ENCODE measurements around the gene CD2.
A peak's percentile ranks its signal among the peaks of the same experiment; 100 is the strongest.

The CD2 gene

DNA sequence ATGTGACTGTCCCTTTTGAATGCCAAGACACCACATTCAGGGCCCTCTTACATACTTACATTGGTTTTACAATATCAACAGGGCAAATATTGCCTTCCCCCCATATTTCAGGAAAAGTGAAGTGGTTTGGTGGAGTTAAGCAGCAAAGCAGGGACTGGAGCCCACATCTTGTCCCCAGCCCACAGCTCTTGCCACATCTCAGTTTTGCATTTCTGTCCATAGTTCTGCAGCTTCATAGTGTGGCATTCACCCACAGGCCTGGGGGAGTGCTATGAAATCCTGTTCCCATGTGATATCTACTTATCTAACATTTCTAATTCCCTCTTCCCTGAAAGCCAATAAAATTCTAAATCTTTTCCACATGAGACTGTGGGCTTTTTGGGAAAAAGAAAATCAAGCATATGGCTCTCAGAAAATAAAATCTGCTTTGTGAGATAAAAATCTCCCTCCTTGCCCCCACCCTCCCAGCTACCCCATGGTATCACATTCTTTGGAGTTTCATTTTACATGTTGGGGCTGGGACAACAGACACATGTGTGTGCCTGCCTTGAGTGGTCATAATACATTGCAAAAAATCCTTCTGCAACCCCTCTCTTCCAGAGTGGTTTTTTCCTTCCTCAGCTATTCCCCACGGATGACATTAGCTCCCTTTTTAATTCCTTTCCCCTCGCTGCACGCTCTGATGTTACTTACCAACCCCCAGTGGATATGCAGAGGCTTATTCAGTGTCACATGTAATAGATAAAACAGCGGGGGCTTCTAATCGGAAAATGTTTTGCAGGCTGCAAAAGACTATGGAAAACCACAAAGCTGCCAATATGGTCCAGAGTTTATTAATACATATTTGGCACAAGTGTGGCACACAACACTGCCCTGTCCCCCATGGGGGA, 20.5 kb upstream of the CD2 start:
- DNase-seq = peak; percentile 22

DNA sequence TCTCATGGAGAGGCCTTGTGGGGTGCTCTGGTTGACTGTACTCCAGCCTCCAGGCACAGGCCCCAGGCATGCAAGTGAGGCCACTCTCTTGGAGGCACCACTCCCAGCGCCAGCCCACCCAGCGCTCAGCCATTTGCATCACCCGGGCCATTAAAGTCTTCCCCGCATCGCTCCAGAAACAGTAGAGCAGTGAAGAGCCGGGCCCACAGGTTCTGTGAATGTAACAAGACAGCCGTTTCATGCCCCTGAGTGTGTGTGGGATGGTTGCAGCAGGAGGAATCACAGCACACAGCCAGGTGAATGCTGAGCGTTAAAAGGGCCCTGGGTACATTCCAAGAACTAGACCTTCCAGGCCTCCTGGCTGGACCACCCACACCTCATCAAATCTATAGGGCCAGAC, 19.0 kb upstream of the CD2 start:
- DNase-seq = peak; percentile 51

DNA sequence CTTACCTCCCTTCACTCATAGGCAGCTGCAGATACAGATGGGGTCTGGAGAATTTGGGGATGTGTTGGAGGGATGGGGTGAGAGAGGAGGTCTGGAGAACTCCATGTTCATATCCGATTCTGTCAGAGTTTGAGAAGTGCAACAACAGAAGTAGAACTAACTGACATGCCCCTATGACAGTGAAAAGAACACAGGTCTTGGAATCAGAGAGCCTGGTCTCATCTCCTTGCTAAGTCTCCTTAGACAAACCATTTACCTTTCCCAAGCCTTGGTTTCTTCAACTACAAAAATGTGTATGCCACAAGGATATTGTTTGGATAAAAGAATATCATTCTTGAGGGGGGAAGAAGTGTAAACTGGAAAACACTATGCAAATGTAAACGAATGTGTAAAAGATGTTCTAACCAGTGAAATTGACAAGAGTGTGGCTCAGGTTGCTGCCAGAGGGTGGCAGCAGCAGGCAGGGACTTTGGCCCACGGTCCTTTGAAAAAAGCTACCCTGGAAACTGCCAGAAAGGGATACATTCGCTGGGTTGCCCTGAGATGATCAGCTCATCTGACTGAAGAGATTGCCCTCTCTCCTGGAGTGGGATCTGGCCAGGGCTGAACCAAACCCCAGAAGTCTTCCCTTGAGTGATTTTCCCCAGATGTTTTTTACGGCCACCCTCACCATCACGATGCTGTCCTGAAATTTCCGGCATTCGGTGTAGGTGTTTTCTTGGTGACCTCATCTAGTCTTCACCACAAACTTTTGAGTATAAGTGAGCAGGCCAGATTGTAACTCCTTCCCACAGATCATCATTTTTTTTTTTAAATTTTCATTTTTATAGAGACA, 17.0 kb upstream of the CD2 start:
- DNase-seq = peak; percentile 82

DNA sequence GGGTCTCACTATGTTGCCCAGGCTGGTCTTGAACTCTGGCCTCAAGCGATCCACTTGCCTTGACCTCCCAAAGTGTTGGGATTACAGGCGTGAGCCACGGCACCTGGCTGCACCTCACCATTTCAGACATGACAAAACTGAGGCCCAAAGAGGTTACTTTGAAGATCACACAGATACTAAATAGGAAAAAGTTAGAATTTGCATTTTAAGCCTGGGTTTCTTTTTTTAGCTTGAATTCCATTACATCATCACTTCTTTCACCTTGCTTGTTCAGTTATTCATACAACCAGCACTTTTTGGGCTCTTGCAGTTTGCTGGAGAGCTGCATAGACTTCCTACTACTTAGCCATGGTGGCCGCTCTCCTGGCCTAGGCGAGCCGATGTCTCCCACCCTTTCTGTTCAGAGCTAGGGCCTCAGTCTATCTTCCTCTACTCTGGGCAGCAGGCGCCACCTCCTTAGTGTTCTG, 16.3 kb upstream of the CD2 start:
- peak; percentile 79 for DNase-seq

DNA sequence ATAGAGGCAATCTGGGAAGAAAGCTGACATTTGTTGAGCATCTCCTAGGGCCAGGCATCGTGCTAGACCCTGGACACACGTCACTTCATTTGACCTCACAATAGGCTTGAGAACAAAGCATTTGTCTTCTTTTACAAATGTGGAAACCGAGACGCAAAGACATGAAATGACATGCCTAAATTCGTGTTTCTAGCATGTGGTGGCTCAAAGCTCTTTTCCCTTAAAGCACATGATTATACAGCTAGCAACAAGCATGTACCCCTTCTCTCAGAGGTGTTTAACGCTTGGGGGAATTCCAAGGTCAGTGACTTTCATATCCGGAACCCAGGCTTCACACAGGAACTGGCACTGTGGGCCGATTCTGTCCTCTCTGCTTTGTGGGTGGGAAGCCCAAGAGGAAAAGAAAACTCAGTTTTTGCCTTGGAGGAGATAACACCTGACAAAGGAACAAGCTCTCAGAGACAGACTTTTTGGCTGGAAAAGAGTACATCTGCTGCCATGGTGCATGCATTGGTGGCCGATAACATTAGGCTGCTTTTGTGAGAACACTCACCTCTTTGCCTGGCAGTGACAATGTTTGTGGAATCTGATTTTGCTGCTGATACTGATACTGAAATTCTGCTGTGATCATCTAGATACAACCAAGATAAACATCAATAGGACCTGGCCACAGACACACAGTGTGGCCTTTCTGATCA, 15.4 kb upstream of the CD2 start:
- peak; percentile 79 for DNase-seq

DNA sequence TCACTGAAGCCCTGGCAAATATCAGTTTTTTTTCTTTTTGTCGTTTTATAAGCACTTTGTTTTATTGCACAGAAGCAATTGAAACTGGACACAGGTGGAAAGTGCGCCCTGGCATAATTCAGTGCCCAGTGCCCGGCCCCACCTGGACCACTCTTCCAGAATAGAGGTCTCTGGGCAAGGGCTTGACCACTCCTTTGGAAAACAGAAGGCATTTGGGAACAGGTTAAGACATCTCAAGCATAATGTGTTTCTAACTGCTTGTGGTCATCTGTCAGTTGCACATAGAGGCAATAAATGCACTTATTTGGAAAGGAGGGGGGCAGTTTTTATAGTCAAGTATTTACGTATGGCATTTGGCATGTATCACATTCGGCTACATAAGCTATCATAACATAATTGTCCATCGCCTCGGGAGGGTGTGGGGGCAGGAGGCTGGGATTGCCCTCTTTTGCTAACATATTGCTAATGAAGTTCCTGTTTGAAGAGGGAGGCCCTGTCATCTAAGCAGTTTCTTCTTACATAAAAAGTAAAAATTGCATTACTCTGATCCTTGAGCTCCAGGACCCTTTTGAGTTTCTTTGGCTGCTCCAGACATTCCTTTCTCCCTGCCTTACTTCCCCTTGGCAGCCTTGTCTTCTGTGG, 14.7 kb upstream of the CD2 start:
- DNase-seq = peak; percentile 56

DNA sequence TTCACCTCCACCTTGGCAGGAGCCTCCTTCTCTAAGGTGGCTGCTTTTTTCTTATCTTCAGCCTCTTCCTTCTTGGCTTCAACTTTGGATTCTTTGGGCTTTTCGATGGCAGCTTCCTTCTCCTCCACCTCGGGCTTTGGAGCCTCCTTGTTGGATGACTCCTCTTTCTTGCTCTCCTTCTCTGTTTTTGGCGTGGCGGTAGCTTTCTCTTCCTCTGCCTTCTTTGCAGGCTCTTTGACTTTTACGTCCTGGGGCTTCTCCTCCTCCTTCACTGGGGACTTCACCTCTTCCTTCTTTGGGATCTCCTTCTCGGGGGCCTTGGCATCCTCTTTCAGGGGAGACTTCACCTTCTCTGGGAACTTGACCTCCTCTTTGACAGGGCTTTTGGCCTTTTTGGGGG, 13.9 kb upstream of the CD2 start:
- peak; percentile 51 for DNase-seq

DNA sequence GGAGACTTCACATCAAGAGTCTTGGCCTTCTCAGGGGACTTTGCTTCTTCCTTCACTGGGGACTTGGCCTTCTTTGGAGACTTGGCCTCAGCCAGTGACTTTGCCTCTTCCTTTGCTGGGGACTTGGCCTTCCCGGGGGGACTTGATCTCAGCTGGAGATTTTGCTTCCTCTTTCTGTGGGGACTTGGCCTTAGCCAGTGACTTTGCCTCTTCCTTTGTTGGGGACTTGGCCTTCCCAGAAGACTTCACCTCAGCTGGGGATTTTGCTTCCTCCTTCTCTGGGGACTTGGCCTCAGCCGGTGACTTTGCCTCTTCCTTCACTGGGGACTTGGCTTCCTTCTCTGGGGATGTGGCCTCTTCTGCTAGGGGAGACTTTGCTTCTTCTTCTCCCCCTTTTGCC, 13.5 kb upstream of the CD2 start:
- no peak for DNase-seq

DNA sequence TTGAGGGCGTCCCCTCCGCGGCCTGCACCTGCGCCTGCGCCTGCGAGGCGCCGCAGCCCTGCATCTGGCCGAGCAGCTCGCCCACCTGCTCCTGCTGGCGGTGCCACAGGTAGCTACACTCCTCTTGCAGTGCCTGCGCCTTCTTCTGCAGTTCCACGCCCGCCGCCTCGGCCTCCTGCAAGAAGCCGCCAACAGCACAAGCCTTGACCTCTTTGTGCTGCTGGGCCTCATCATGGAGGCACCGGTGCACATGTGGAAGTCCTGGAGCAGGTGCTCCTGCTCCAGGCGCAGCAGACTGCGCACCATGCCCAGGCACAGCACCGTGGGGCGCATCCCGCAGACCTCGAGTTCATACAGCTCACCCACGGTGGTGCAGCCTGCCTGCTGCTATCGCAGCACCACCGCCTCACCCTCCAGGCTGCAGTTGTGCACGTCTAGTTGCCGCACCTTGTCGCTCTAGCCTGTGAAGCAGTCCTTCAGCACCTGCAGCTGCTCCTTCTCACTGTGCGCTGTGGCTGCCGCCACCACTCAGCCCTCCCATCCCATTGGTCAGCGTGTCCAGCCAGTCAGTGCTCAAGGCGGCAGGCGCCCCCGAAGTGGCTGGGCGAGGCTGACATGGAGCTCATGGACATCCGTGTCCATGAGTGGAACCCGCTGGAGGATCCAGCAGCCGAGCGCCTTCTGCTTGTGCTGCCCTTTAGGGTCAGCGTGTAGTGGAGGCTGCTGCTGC, 12.2 kb upstream of the CD2 start:
- DNase-seq = peak; percentile 40

DNA sequence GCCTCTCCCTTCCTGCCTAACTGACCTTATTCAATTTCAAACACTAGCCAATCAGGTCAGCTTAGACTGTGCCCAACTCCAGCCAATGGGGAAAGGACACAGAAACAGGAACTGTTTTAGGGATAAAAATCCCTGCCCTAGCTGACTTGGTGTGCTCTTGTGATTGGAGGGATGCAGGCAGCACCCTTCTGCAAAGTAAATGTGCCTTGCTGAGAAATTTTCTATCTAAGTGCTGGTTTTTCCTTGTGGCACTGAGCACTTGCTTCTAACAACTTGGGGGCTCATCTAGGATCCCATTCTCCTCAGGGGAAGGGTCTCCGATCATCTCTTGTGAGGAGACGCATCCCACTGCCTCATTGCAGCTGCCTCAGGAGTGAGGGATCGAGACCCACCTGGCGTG, 10.7 kb upstream of the CD2 start:
- no peak for DNase-seq

DNA sequence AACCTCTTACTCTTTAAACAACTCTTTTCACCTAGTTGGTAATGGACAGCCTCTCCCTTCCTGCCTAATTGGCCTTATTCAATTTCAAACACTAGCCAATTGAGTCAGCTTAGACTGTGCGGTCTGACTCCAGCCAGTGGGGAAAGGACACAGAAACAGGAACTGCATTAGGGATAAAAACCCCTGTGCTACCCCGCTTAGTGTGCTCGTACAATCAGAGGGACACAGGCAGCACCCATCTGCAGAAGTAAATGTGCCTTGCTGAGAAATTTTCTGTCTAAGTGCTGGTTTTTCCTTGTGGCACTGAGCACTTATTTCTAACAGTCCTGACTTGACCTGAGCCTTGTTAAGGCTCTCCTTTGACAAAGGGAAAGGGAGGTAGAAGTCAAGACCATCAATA, 6.0 kb upstream of the CD2 start:
- DNase-seq = peak; percentile 40

DNA sequence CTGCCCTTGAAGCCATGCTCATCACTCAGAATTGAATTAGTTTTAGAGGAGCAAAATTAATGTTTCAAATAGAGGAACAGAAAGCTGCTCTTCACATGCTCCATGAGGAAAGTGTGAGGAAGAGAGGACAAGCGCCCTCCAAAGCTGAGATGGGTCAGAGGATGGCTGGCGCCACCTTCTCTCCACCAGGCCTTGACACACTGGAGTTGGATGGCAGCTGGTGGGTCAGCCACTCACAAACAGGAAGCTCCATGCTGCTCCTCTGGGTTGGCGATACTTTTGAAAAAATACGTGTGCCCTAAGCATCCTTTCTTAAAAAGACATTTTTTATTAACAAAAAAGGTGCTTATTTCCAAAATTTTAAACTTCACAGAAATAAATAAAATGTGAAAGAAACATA, 3.1 kb upstream of the CD2 start:
- DNase-seq = no peak

DNA sequence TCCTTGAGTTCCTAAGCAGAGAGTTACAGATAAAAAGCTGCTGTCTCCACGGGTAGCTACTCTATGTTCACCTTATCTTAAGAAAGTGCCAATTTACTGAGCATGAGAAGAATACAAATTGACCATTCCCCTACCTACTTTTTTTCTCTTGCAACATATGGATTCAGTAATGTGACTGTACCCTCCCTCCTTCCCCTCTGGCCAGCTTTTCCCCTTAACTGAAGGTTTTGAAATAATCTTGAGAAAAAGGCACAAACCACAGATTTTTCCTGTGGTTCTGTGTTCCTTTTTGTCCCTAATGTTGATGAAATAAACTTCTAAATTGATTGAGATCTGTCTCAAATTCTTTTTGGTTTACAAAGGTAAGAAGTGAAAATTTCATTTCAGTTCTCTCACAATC, 2.6 kb upstream of the CD2 start:
- DNase-seq = no peak

DNA sequence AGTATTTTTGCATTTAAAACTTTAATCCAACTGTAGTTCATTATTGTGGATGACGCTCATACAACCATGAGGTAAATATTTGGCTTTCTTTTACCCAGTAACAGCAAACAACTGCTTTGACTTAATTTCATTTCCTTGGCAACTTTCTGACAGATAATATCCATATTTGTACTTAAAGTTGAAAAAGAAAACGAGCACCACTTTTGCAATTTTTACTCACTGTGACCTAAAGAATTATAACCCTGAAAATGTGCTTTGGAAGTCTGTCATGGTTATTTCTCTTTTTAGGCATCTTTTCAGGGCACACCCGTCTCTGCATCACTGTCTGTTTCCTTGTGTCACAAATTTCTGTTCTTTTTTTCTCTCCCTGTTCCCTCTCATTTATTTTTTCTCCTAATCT, 918 bp upstream of the CD2 start:
- no peak for DNase-seq

DNA sequence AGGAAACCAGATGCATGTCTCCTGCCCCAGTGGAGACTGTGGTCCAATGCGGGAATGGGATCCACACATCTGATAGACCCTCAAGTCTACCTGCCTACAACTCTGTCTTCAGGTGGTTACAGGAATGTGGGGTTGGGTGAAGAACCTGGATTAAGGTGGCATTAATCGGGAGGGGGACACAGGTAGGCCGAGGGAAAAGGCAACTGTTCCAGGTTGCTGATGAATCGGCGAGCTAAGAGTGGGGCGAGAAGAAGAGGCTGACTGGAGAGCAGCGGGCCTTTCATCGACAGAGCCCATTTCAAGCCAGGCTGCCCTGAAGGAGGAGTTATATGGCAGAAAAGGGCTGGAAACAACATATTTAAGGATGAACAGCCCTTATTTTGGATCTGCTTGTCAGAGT, 836 bp downstream of the CD2 start:
- DNase-seq = peak; percentile 69

DNA sequence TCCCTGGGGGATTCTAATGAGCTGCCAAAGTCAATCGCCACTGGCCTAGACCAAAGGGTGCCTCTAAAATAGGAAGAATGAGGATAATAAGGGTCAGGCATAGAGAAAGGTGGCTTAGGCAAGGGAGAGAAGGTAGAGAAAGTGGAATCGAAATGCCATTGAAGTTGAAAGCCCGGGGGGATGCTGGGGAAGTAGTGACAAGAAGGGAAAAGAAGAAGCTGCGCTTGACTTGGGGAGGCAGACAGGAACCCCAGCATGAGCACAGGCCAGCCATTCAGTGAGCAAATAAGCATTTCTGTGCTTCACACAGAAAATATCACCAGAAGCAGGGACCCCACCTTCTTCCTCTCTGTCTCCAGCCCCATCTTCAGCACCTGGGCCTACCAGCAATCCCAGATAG, 1.5 kb downstream of the CD2 start:
- DNase-seq = peak; percentile 60

DNA sequence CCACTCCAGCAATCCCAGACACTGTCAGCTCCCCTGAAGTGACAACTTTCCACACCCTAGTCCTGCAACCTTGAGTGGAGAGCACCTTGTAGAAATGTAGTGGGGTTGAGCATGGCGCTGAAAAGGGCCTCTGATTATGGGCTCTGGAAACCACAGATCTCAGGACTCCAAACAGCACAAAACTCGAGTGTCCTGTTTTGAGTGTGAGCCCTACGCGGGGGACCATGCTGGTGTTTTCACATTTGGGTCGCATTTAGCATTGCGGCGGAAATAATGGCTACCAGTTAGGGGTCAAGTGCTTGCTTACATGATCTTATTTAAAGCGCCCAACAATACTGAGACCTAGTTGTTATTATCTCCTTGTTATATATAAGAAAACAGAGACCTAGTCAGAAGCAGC, 1.9 kb downstream of the CD2 start:
- DNase-seq = peak; percentile 68

DNA sequence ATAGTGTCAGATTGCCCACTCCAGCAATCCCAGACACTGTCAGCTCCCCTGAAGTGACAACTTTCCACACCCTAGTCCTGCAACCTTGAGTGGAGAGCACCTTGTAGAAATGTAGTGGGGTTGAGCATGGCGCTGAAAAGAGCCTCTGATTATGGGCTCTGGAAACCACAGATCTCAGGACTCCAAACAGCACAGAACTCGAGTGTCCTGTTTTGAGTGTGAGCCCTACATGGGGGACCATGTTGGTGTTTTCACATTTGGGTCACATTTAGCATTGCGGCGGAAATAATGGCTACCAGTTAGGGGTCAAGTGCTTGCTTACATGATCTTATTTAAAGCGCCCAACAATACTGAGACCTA, 4.2 kb downstream of the CD2 start:
- DNase-seq = peak; percentile 61

DNA sequence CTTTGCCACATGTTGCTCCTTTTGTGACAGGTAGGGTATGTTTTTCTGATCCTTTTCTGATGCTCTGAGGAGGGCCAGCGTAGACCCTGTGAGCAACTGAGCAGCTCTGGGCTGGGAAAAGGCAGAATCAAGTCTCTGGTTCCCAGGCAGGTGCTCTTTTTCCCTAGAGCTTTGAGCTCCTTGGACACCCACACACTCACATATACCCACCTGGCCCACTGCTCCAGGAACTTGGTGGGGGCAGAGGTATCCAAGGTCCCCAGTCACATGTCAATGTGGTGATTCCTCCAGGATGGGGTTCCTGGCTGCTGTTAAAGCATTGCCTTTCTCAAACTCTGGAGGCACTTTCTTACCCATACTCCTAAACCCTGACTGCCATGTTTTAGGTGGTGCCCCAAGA, 5.4 kb downstream of the CD2 start:
- DNase-seq = peak; percentile 65

DNA sequence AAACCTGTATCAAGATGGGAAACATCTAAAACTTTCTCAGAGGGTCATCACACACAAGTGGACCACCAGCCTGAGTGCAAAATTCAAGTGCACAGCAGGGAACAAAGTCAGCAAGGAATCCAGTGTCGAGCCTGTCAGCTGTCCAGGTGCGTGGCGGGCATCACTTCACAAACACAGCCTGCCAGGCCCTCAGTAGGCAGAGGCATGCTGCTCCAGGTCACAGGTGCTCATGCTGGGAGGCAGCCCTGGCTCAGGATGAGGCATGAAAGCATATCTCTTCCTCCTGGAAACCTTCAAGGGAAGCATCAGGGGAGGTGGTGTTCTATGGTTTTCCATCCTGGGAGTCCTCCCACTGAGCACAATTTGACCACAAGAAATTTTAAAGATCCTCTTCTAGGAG, 6.3 kb downstream of the CD2 start:
- peak; percentile 59 for DNase-seq

DNA sequence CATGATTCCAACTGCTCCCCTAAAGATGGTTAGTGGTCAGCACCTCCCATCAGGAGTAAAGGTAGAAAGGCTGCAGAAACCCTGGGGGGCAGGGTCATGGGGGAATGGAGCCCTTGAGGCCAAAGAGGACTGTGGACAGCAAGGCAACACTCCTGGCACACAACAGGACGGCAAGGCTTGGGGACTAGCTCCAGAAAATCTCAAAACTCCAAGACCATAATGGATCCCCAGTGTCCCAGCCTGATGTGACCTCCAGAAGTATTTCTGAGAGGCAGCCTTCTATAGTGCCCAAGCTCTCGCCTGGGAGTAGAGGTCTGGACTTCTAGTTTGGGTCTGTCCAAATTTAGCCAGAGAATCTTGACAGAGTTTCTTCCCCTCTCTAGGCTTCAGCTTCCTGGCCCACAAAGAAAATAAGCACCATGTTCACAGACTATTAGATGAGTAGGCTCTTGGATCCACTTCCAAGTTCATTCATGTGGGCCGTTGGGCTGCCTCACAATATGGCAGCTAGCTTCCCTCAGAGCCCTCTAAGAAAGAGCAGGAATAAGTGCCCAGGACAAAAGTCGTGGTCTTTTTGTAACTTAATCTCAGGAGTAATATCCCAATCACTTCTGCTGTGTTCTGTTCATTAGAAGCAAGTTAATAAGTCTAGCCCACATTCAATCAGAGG, 6.9 kb downstream of the CD2 start:
- no peak for DNase-seq

DNA sequence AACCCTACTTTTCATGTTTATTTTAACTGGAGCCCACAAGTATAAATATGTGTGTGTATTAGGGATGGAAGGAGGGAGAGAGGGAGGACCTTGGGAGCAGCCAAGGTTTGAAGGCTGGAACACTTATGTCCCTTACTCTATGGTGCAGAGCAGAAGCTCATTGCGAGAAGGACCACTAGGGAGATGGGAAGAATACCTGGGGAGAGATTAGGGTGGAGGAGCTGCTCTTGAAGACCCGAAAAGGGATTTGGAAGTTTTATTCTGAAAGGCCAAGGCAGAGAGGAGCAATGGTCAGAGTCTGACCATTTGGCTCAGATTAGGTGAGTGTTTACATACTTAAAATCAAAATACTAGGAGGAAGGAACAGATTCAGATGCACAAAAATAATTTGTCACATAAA, 8.1 kb downstream of the CD2 start:
- no peak for DNase-seq

All from activated CD8-positive, alpha-beta memory T cell treated with anti-CD3 and anti-CD28 coated beads, Interleukin-2, amount 50 U/mL, for 48 hours (primary cell).